Measurements from ENCODE around the gene C9. TPM values are rescaled to one million over a fixed set of nuclear protein-coding genes. Genes with fewer than 3 reads are reported as not detected.
A peak's percentile ranks its signal among the peaks of the same experiment; 100 is the strongest.
"Not testable (repeated sequence)": the region's sequence is repeated elsewhere in the genome, so short reads cannot be mapped to it uniquely, and the experiment has no call there.

The C9 gene
- polyA plus RNA-seq, 1 donor from 2014 or later: not detected

GRCh38 chr5:39323542-39323941 lies 40.8 kb downstream of the C9 start:
- H3K4me3 Mint-ChIP-seq: no peak overlapping the region
- H3K4me1 Mint-ChIP-seq: no peaks in the 10 kb centered on the region
- peaks cover 4% of the 10 kb centered on the region for H3K27me3 Mint-ChIP-seq
- peaks cover 1% of the 10 kb centered on the region for H3K36me3 Mint-ChIP-seq
- H3K9me3 Mint-ChIP-seq: peaks cover 0 to 4% (median 0%) of the 10 kb centered on the region in 3 donors
- no peak overlapping the region for H3K27ac Mint-ChIP-seq

- no peak overlapping the region for H3K4me3 Mint-ChIP-seq
- H3K27ac Mint-ChIP-seq: no peak overlapping the region
- H3K4me1 Mint-ChIP-seq: no peaks in the 10 kb centered on the region
- peaks cover 3% of the 10 kb centered on the region for H3K36me3 Mint-ChIP-seq
- H3K9me3 Mint-ChIP-seq: peaks cover 0 to 4% (median 3%) of the 10 kb centered on the region in 3 donors
- peaks cover 5% of the 10 kb centered on the region for H3K27me3 Mint-ChIP-seq
These were observed 44.9 kb downstream of the C9 start for GRCh38 chr5:39319395-39319794.

GRCh38 chr5:39316464-39316863 lies 47.8 kb downstream of the C9 start:
- not testable (repeated sequence) for H3K9me3 Mint-ChIP-seq, H3K27me3 Mint-ChIP-seq, H3K4me1 Mint-ChIP-seq, H3K36me3 Mint-ChIP-seq, H3K27ac Mint-ChIP-seq, H3K4me3 Mint-ChIP-seq

- peaks cover 3% of the 10 kb centered on the region for H3K36me3 Mint-ChIP-seq
- peaks cover 0 to 8% (median 3%) of the 10 kb centered on the region in 3 donors for H3K9me3 Mint-ChIP-seq
- H3K4me1 Mint-ChIP-seq: no peaks in the 10 kb centered on the region
- no peak overlapping the region for H3K27ac Mint-ChIP-seq
- peaks cover 5% of the 10 kb centered on the region for H3K27me3 Mint-ChIP-seq
- no peak overlapping the region for H3K4me3 Mint-ChIP-seq
These were observed 48.3 kb downstream of the C9 start for GRCh38 chr5:39315995-39316394.

GRCh38 chr5:39314591-39314990 lies 49.7 kb downstream of the C9 start:
- Mint-ChIP-seq H3K4me3 (no peak overlapping the region), H3K36me3 (peaks cover 2% of the 10 kb centered on the region), H3K27ac (no peak overlapping the region), H3K27me3 (peaks cover 3% of the 10 kb centered on the region), H3K9me3 (peaks cover 0 to 4% (median 3%) of the 10 kb centered on the region in 3 donors), H3K4me1 (no peaks in the 10 kb centered on the region)

DNA sequence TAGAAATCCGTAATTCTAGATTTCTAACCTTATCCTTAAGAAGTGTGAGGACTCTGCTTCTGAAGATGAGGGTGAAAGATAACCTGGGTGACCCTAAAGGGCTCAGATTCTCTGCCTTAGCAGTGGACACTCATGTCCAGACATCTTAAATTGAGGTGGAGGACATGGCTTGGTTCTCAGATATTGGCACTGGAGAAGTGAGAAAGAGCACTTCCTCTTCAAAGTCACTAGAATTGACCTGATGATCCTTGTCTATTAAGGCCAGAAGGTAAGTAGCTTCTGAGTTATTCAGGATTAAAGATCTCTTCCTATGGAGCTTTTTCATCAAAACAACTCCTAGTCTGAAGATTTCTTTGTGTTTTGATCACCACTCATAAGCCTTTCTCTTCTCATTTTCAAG lies 54.8 kb downstream of the C9 start:
- H3K27me3 Mint-ChIP-seq: peaks cover 8% of the 10 kb centered on the region
- H3K36me3 Mint-ChIP-seq: peaks cover under 1% of the 10 kb centered on the region
- H3K4me1 Mint-ChIP-seq: no peaks in the 10 kb centered on the region
- peaks cover 0 to 4% (median 0%) of the 10 kb centered on the region in 3 donors for H3K9me3 Mint-ChIP-seq
- H3K4me3 Mint-ChIP-seq: no peak overlapping the region
- H3K27ac Mint-ChIP-seq: no peak overlapping the region

DNA sequence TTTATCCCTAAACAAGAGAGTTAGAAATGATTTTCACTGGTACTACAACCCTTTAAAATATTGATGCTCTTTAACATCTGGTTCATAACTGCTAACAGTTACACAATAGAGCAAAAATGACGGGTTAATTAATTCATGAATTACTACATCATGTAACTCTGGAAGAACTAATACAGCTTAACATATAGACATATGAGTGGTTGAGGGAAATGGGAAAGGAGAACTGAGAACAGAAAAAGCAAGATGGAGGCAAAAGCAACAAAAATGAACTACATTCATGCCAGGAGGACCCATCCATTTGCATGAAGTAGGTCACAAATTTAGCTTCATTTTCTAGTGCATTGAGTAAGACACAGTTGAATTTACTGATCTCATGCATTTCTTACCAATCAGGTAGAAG lies 61.8 kb downstream of the C9 start:
- peaks cover 6% of the 10 kb centered on the region for H3K27me3 Mint-ChIP-seq
- no peak overlapping the region for H3K4me3 Mint-ChIP-seq
- no peaks in the 10 kb centered on the region for H3K36me3 Mint-ChIP-seq
- no peak overlapping the region for H3K27ac Mint-ChIP-seq
- peaks cover 0 to 11% (median 2%) of the 10 kb centered on the region in 3 donors for H3K9me3 Mint-ChIP-seq
- peaks cover 0 to 3% (median 0%) of the 10 kb centered on the region in 3 donors for H3K4me1 Mint-ChIP-seq

DNA sequence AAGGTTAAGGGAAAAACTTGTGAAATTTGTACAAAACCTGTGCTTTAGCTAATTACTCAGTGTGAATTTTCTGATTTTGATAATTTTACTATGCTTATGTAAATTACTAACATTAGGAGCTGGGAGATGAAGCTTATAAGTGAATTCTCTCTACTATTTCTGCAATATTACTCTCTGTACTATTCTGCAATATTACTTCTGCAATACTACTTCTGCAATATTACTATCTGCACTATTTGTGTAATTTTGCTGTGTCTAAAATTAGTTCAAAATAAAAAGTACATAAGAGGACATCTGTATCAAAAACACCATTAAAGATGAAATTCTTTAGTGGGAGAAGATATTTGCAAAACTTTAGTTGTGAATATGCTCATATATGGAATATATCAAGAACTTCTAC lies 62.9 kb downstream of the C9 start:
- Mint-ChIP-seq H3K4me3 (no peak overlapping the region), H3K9me3 (peaks cover 0 to 11% (median 4%) of the 10 kb centered on the region in 3 donors), H3K36me3 (no peaks in the 10 kb centered on the region), H3K4me1 (peaks cover 0 to 3% (median 0%) of the 10 kb centered on the region in 3 donors), H3K27me3 (peaks cover 4% of the 10 kb centered on the region), H3K27ac (no peak overlapping the region)

- no peak overlapping the region for H3K4me3 Mint-ChIP-seq
- H3K27me3 Mint-ChIP-seq: no peaks in the 10 kb centered on the region
- no peak overlapping the region for H3K27ac Mint-ChIP-seq
These were observed 64.3 kb downstream of the C9 start for GRCh38 chr5:39299962-39300361.

GRCh38 chr5:39294736-39295135 lies 69.6 kb downstream of the C9 start:
- Mint-ChIP-seq H3K27me3 (peaks cover 2% of the 10 kb centered on the region), H3K36me3 (peaks cover 2% of the 10 kb centered on the region), H3K27ac (no peak overlapping the region), H3K4me1 (no peaks in the 10 kb centered on the region), H3K4me3 (no peak overlapping the region), H3K9me3 (peaks cover 4 to 18% (median 5%) of the 10 kb centered on the region in 3 donors)

More at GRCh38 chr5:39299962-39300361, 64.3 kb downstream of the C9 start:
- Mint-ChIP-seq H3K4me1 (peaks cover 0 to 3% (median 0%) of the 10 kb centered on the region in 3 donors), H3K36me3 (no peaks in the 10 kb centered on the region), H3K9me3 (peaks cover 0 to 16% (median 4%) of the 10 kb centered on the region in 3 donors)

GRCh38 chr5:39284552-39284951 lies 79.7 kb downstream of the C9 start:
- no peak overlapping the region for H3K4me3 Mint-ChIP-seq
- H3K27me3 Mint-ChIP-seq: peaks cover 2% of the 10 kb centered on the region
- no peaks in the 10 kb centered on the region for H3K9me3 Mint-ChIP-seq
- peaks cover 0 to 4% (median 1%) of the 10 kb centered on the region in 3 donors for H3K4me1 Mint-ChIP-seq
- no peak overlapping the region for H3K27ac Mint-ChIP-seq
- H3K36me3 Mint-ChIP-seq: no peaks in the 10 kb centered on the region

DNA sequence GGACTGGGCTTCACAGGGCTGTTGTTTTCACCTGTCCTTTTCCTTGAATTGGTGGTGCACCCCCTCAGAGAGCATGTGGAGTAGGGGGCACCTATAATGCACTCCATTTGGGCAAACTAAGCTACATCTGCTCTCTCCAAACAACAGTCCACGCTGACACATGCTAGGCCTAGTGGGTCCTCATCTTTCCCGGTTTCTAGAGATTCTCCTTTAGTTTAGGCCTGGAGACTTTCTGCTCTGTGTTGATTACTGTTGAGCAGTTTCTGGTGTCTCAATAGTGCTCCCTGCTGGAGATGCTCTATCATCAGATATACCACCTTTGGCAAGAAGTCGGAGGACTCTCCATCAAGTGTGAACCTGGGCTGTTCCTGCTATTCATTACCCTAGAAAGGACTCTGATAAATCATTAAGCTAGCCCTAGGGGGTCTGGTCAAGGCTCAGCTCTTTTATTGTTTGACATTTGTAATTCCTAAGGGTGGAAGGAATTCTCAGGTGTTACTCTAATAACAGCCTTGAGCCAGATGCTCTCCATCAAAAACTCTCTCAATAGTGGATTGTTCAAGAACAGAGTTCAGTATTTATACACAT lies 81.0 kb downstream of the C9 start:
- no peak overlapping the region for H3K27ac Mint-ChIP-seq
- no peaks in the 10 kb centered on the region for H3K9me3 Mint-ChIP-seq
- peaks cover 2% of the 10 kb centered on the region for H3K27me3 Mint-ChIP-seq
- H3K36me3 Mint-ChIP-seq: no peaks in the 10 kb centered on the region
- H3K4me3 Mint-ChIP-seq: no peak overlapping the region
- H3K4me1 Mint-ChIP-seq: peaks cover 0 to 4% (median 2%) of the 10 kb centered on the region in 3 donors

GRCh38 chr5:39282561-39282960 lies 81.7 kb downstream of the C9 start:
- Mint-ChIP-seq H3K36me3 (no peaks in the 10 kb centered on the region), H3K4me1 (peaks cover 0 to 4% (median 2%) of the 10 kb centered on the region in 3 donors), H3K9me3 (no peaks in the 10 kb centered on the region), H3K27ac (no peak overlapping the region), H3K4me3 (no peak overlapping the region), H3K27me3 (peaks cover 2% of the 10 kb centered on the region)

GRCh38 chr5:39275865-39276264 lies 88.4 kb downstream of the C9 start:
- not testable (repeated sequence) for H3K36me3 Mint-ChIP-seq, H3K4me3 Mint-ChIP-seq, H3K27ac Mint-ChIP-seq, H3K27me3 Mint-ChIP-seq, H3K9me3 Mint-ChIP-seq
- H3K4me1 Mint-ChIP-seq: peaks cover 20 to 24% (median 22%) of the 10 kb centered on the region in 3 donors

- no peaks in the 10 kb centered on the region for H3K36me3 Mint-ChIP-seq
- peak overlapping the region; percentile 65 to 91 (median 81) for H3K4me3 Mint-ChIP-seq
- no peaks in the 10 kb centered on the region for H3K27me3 Mint-ChIP-seq
- peaks cover 27 to 32% (median 29%) of the 10 kb centered on the region in 3 donors for H3K4me1 Mint-ChIP-seq
- peaks cover 0 to 2% (median 0%) of the 10 kb centered on the region in 3 donors for H3K9me3 Mint-ChIP-seq
- H3K27ac Mint-ChIP-seq: peak overlapping the region; percentile 75 to 96 (median 81)
These were observed 89.8 kb downstream of the C9 start for GRCh38 chr5:39274398-39275085.

Measured in IgD-negative memory B cell (primary cell).